Measurements from ENCODE around the gene GLI3. TPM values are rescaled to one million over a fixed set of nuclear protein-coding genes. Genes with fewer than 3 reads are reported as not detected.

The GLI3 gene
- total RNA-seq, 2 donors from 2014 or later = 2.7 to 10.2 TPM

- TF ChIP-seq CTCF (conservative IDR thresholded peaks at IDR 0.05) = no peak
- no peaks in the 10 kb centered on the region for H3K4me1 Mint-ChIP-seq
- H3K9me3 Mint-ChIP-seq = no peaks in the 10 kb centered on the region
- Histone ChIP-seq H3K9ac (ENCODE audit: extremely low read depth, low read length, poor library complexity, severe bottlenecking) (no peak overlapping the region), H3K36me3 (ENCODE audit: control insufficient read depth, insufficient read depth, low read length) (no peaks in the 10 kb centered on the region), H3K9me3 (ENCODE audit: control insufficient read depth, low read length) (no peaks in the 10 kb centered on the region), H3K4me3 (ENCODE audit: low read length) (no peak overlapping the region), H3K4me1 (ENCODE audit: control insufficient read depth, insufficient read depth, low read length) (no peaks in the 10 kb centered on the region), H3K27me3 (ENCODE audit: control insufficient read depth, insufficient read depth, low read length, poor library complexity, severe bottlenecking) (no peaks in the 10 kb centered on the region), H3K27ac (ENCODE audit: low read depth, low read length) (no peak overlapping the region)
- H3K36me3 Mint-ChIP-seq (ENCODE audit: low read depth) = no peaks in the 10 kb centered on the region
- no peak for DNase-seq
- no peak overlapping the region for H3K27ac Mint-ChIP-seq
- no peak overlapping the region for H3K4me3 Mint-ChIP-seq
- 96 to 100% methylated on average over 2 to 3 of the region's 3 CpGs for WGBS, 2 experiments (ENCODE audit: insufficient coverage in 1 of 2, insufficient read length in 1 of 2)
- no peaks in the 10 kb centered on the region for H3K27me3 Mint-ChIP-seq (ENCODE audit: insufficient read depth)
Observed at GRCh38 chr7:41925946-41926345, 311.1 kb downstream of the GLI3 start.

GRCh38 chr7:41924796-41925195, 312.2 kb downstream of the GLI3 start:
- H3K4me1 Mint-ChIP-seq = no peaks in the 10 kb centered on the region
- H3K36me3 Mint-ChIP-seq (ENCODE audit: low read depth) = no peaks in the 10 kb centered on the region
- Histone ChIP-seq H3K9me3 (ENCODE audit: control insufficient read depth, low read length) (no peaks in the 10 kb centered on the region), H3K4me1 (ENCODE audit: control insufficient read depth, insufficient read depth, low read length) (no peaks in the 10 kb centered on the region), H3K4me3 (ENCODE audit: low read length) (no peak overlapping the region), H3K36me3 (ENCODE audit: control insufficient read depth, insufficient read depth, low read length) (no peaks in the 10 kb centered on the region), H3K9ac (ENCODE audit: extremely low read depth, low read length, poor library complexity, severe bottlenecking) (no peak overlapping the region), H3K27ac (ENCODE audit: low read depth, low read length) (no peak overlapping the region), H3K27me3 (ENCODE audit: control insufficient read depth, insufficient read depth, low read length, poor library complexity, severe bottlenecking) (no peaks in the 10 kb centered on the region)
- WGBS, 2 experiments (ENCODE audit: insufficient coverage in 1 of 2, insufficient read length in 1 of 2) = 92 to 94% methylated on average over 6 to 9 of the region's 9 CpGs
- H3K9me3 Mint-ChIP-seq = no peaks in the 10 kb centered on the region
- H3K4me3 Mint-ChIP-seq = no peak overlapping the region
- DNase-seq = no peak
- H3K27me3 Mint-ChIP-seq (ENCODE audit: insufficient read depth) = no peaks in the 10 kb centered on the region
- H3K27ac Mint-ChIP-seq = no peak overlapping the region
- no peak for TF ChIP-seq CTCF (conservative IDR thresholded peaks at IDR 0.05)

- H3K4me1 ChIP-seq (ENCODE audit: control insufficient read depth, insufficient read depth, low read length) = no peaks in the 10 kb centered on the region
- H3K9me3 ChIP-seq (ENCODE audit: control insufficient read depth, low read length) = no peaks in the 10 kb centered on the region
- no peaks in the 10 kb centered on the region for H3K9me3 Mint-ChIP-seq
- H3K27ac ChIP-seq (ENCODE audit: low read depth, low read length) = no peak overlapping the region
- H3K27me3 Mint-ChIP-seq (ENCODE audit: insufficient read depth) = no peaks in the 10 kb centered on the region
- no peaks in the 10 kb centered on the region for H3K4me1 Mint-ChIP-seq
- no peaks in the 10 kb centered on the region for H3K27me3 ChIP-seq (ENCODE audit: control insufficient read depth, insufficient read depth, low read length, poor library complexity, severe bottlenecking)
- no peak for TF ChIP-seq CTCF (conservative IDR thresholded peaks at IDR 0.05)
- DNase-seq = no peak
- no peak overlapping the region for H3K4me3 ChIP-seq (ENCODE audit: low read length)
- no peak overlapping the region for H3K27ac Mint-ChIP-seq
- no peaks in the 10 kb centered on the region for H3K36me3 Mint-ChIP-seq (ENCODE audit: low read depth)
- H3K9ac ChIP-seq (ENCODE audit: extremely low read depth, low read length, poor library complexity, severe bottlenecking) = no peak overlapping the region
- WGBS, 2 experiments (ENCODE audit: insufficient coverage in 1 of 2, insufficient read length in 1 of 2) = 85 to 86% methylated on average over 1 to 2 of the region's 2 CpGs
- H3K36me3 ChIP-seq (ENCODE audit: control insufficient read depth, insufficient read depth, low read length) = no peaks in the 10 kb centered on the region
- H3K4me3 Mint-ChIP-seq = no peak overlapping the region
Observed at GRCh38 chr7:41922373-41922772, 314.6 kb downstream of the GLI3 start.

Measured in endodermal cell (in vitro differentiated cells).